ENCODE measurements around the gene EIF3I. TPM values are rescaled to one million over a fixed set of nuclear protein-coding genes. Genes with fewer than 3 reads are reported as not detected.
"Not testable (repeated sequence)": the region's sequence is repeated elsewhere in the genome, so short reads cannot be mapped to it uniquely, and the experiment has no call there.

The EIF3I gene
- total RNA-seq, 1 donor from 2014 or later: 197 TPM

DNA sequence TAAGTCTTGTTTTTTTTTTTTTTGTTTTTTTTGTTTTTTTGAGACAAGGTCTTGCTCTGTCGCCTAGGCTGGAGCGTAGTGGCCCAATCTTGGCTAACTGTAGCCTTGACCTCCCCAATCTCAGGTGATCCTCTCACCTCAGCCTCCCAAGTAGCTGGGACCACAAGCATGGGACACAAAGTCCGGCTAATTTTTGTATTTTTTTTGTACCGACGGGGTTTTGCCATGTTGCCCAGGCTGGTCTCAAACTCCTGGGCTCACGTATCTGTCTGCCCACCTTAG is 35.0 kb downstream of the EIF3I start:
- intact Hi-C loops (cut with micrococcal nuclease): loop anchor here (5.0 to 10.0 kb wide), 2 partner anchors 65 to 242 kb away; partner anchors contain the start of gene KHDRBS1

DNA sequence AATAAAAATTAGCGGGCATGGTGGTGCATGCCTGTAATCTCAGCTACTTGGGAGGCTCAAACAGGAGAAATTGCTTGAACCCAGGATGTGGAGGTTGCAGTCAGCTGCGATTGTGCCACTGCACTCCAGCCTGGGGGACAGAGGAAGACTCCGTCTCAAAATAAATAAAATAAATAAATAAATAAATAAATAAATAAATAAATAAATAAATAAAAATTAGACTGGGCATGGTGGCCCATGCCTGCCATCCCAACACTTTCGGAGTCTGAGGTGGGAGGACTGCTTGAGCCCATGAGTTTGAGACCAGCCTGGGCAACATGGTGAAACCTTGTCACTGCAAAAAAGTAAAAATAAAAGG is 41.0 kb downstream of the EIF3I start:
- intact Hi-C loops (cut with micrococcal nuclease): not testable (repeated sequence)

DNA sequence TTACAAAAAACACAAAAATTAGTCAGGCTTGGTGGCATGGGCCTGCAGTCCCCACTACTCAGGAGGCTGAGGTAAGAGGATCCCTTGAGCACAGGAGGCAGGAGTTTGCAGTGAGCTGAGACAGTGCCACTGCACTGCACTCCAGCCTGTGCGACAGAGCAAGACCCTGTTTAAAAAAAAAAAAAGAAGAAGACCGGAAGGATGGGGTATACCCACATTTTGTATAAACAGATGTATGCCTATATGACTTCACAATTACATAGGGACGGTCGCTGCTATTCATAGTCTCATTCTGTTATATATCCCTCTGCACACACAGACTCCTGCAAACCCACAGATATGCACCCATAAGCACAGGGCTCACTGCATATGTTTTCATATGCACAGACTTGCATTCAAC is 41.5 kb downstream of the EIF3I start:
- intact Hi-C loops (cut with micrococcal nuclease): loop anchor here (1.0 kb wide), 1 partner anchor 7 kb away; no protein-coding TSS in a partner anchor

GRCh38 chr1:32265846-32266245 is 43.6 kb downstream of the EIF3I start:
- intact Hi-C loops (cut with micrococcal nuclease): no loop called here

- intact Hi-C loops (cut with micrococcal nuclease): loop anchor here (1.0 kb wide), 2 partner anchors 12 to 17 kb away; no protein-coding TSS in a partner anchor
Measured at GRCh38 chr1:32266921-32267591, 44.8 kb downstream of the EIF3I start.

DNA sequence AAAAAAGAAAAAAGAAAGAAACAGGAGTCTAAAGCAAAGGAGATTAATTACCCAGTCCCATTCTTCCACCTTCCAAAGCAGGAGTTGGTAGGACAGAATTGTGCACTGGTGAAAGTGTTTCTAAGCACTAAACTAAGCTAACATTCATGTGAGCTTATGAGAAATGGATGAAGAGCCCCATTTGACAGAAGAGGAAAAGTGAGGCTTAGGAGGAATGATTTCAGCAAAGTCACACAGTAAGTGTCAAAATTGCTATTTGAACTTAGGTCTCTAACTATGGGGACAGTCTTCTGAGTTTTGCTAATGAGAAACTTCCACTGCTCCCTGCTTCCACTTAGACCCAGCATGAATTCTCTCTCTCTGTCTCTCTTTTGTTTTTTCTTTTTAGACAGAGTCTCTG is 47.5 kb downstream of the EIF3I start:
- intact Hi-C loops (cut with micrococcal nuclease): no loop called here

DNA sequence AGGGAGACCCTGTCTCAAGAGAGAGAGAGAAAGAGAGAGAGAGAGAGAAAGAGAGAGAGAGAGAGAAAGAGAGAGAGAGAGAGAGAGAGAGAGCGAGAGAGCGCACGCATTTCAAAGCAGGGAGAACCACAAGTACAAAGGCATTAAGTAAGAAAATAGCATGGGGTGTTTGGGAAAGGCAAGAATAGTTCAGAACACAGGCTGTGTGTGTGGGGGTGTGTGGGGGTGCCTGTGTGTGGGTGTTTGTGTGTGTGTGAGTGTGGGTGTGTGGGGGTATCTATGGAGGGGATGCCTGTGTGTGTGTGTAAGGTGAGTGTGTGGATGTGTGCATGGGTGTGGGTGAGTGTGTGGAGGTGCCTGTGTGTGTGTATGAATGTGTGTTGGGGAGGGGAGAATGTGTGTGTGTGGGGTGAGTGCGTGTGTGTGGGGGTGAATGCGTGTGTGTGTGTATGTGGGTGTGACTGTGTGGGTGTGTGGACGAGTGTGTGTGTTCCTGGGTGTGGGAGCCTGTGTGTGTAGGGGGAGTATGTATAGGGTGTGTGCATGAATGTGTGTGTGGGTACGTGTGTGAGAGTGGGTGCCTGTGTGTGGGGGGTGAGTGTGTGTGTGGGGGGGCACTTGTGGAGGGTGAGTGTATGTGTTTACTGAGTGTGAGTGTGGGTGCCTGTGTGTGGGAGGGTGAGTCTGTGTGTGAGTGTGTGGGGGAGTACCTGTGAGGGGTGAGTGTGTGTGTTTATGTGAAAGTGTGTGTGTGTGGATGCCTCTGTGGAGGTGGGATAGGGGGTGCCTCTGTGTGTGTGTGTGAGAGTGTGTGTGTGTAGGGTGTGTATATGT is 50.6 kb downstream of the EIF3I start:
- intact Hi-C loops (cut with micrococcal nuclease): loop anchor here (1.0 to 2.0 kb wide), 2 partner anchors 17 to 18 kb away; no protein-coding TSS in a partner anchor

DNA sequence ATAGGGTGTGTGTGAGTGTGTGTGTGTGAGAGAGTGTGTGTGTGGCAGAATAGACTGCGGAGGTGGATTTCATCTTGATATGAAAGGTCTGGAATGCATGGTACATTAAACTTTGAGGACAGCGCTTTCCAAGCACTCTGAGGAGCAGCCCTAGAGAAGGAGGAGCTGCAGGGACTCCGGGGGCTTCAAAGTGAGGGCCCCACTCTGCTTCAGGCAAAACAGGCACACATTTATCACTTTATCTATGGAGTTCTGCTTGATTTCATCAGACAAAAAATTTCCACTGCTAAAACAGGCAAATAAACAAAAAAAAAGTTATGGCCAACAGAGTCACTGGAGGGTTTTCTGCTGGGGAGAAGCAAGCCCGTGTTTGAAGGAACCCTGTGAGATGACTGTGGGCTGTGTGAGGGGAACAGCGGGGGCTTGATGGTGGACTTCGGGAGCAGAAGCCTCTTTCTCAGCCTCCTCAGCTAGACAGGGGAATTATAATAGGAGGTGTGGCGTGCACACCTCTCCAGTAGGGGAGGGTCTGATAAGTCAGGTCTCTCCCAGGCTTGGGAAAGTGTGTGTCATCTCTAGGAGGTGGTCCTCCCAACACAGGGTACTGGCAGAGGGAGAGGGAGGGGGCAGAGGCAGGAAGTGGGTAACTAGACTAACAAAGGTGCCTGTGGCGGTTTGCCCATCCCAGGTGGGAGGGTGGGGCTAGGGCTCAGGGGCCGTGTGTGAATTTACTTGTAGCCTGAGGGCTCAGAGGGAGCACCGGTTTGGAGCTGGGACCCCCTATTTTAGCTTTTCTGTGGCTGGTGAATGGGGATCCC is 51.4 kb downstream of the EIF3I start:
- intact Hi-C loops (cut with micrococcal nuclease): loop anchor here (1.0 to 2.0 kb wide), 2 partner anchors 17 to 18 kb away; no protein-coding TSS in a partner anchor

GRCh38 chr1:32274646-32275340 is 52.6 kb downstream of the EIF3I start:
- intact Hi-C loops (cut with micrococcal nuclease): no loop called here

- intact Hi-C loops (cut with micrococcal nuclease): no loop called here
Measured at GRCh38 chr1:32275424-32275823, 53.2 kb downstream of the EIF3I start.

- intact Hi-C loops (cut with micrococcal nuclease): no loop called here
Measured at GRCh38 chr1:32276032-32276782, 54.0 kb downstream of the EIF3I start.

Other genes with a start within 250 kb of the EIF3I start
- gene KHDRBS1, start 208.5 kb upstream of the EIF3I start, total RNA-seq: 154 and 158 TPM in 2 replicates
- gene TMEM39B, start 149.5 kb upstream of the EIF3I start, total RNA-seq: 33.1 and 33.7 TPM in 2 replicates
- 72.7 and 73.6 TPM in 2 replicates for gene KPNA6, start 114.4 kb upstream of the EIF3I start, total RNA-seq
- gene TXLNA, start 42.7 kb upstream of the EIF3I start, total RNA-seq: 96.7 and 97.3 TPM in 2 replicates
- gene CCDC28B, start 21.8 kb upstream of the EIF3I start, total RNA-seq: 31.7 and 33.2 TPM in 2 replicates
- 2.5 and 3.6 TPM in 2 replicates for gene IQCC, start 16.7 kb upstream of the EIF3I start, total RNA-seq
- gene DCDC2B, start 13.3 kb upstream of the EIF3I start, total RNA-seq: 0.22 TPM in 1 of 2 replicates, not detected in the other
- gene TMEM234, start 54 bp upstream of the EIF3I start, total RNA-seq: 17.1 and 21.7 TPM in 2 replicates
- gene FAM167B, start 24.8 kb downstream of the EIF3I start, total RNA-seq: 0.22 and 0.68 TPM in 2 replicates
- gene LCK, start 28.9 kb downstream of the EIF3I start, total RNA-seq: 425 and 440 TPM in 2 replicates
- 208 and 210 TPM in 2 replicates for gene HDAC1, start 69.7 kb downstream of the EIF3I start, total RNA-seq
- gene MARCKSL1, start 113.8 kb downstream of the EIF3I start, total RNA-seq: 26.1 and 26.7 TPM in 2 replicates
- 7.1 and 10.0 TPM in 2 replicates for gene FAM229A, start 140.1 kb downstream of the EIF3I start, total RNA-seq
- gene TSSK3, start 140.1 kb downstream of the EIF3I start, total RNA-seq: 0.98 and 1.2 TPM in 2 replicates
- 60.3 and 63.7 TPM in 2 replicates for gene BSDC1, start 172.0 kb downstream of the EIF3I start, total RNA-seq
- not detected in 2 replicates for gene ZBTB8B, start 242.7 kb downstream of the EIF3I start, total RNA-seq